HepG2 (cell line): Measurements from ENCODE around the gene GOLPH3. TPM values are rescaled to one million over a fixed set of nuclear protein-coding genes. Genes with fewer than 3 reads are reported as not detected.

Experiments
- ATAC-seq: fragments of 200-7000 bp; cut with Tn5 transposase; 3 replicates; pipeline ENCODE4 v1.9.1; 2020; ENCODE audit warnings: mild to moderate bottlenecking, moderate library complexity
- BruUV-seq: library from RNA; stranded (reverse); fragments of 400-500 nt; replicated peaks from 2 replicates; lab custom pipeline; 2021; lab: Mats Ljungman, UMichigan
- CTCF ChIA-PET: fragments of 300-600 bp; formaldehyde crosslinking; extraction: SDS; loops from one replicate; lab custom pipeline; 2021; ENCODE audit warnings: low total read pairs, inconsistent platforms, low intra/inter-chr PET ratio; lab: Yijun Ruan, JAX
- POLR2A ChIA-PET: fragments of 350-600 bp; sonication (Branson Sonifier 250); formaldehyde crosslinking; loops from one replicate; lab custom pipeline; 2020; ENCODE audit warnings: antibody characterized with exemption, inconsistent platforms; lab: Yijun Ruan, JAX
- DNase-seq: peaks from one replicate; pipeline ENCODE4 v3.0.0-alpha.2; 2015; ENCODE audit warnings: low spot score
- FAIRE-seq: peaks from 3 replicates; lab custom pipeline; 2011; peaks lifted over from hg19 to GRCh38; lab: Jason Lieb, UNC
- H2AFZ ChIP-seq: one replicate; pipeline ENCODE4 v1.6.1; 2011; ENCODE audit warnings: low read length, inconsistent platforms
- H3K27ac ChIP-seq: fragments of 300-600 bp; 3 replicates; pipeline ENCODE4 v1.8.0; 2011; ENCODE audit warnings: mixed run types, mild to moderate bottlenecking, mixed read lengths, low read length, inconsistent platforms; ENCODE audit not compliant: insufficient read depth; ENCODE audit errors: extremely low read length
- H3K27me3 ChIP-seq, 2 experiments: fragments of 200-600 bp in 1 of 2; 2 replicates in 1 of 2; 3 replicates in 1 of 2; pipeline versions ENCODE4 v1.6.0 to v1.8.0; 2011; ENCODE audit warnings: low read length in 2 of 2, mild to moderate bottlenecking in 2 of 2, moderate library complexity in 2 of 2, inconsistent platforms in 1 of 2; ENCODE audit not compliant: insufficient read depth in 2 of 2, control insufficient read depth in 1 of 2
- H3K36me3 ChIP-seq, 2 experiments: fragments of 200-600 bp in 1 of 2; replicated peaks in 1 of 2; 2 replicates in 1 of 2; 3 replicates in 1 of 2; pipeline versions ENCODE4 v1.5.1 to v1.8.0; 2011; ENCODE audit warnings: low read length in 2 of 2, inconsistent platforms in 1 of 2; ENCODE audit not compliant: insufficient read depth in 2 of 2, control insufficient read depth in 1 of 2
- H3K4me1 ChIP-seq: 2 replicates; pipeline ENCODE4 v1.5.1; 2012; ENCODE audit warnings: low read length, inconsistent platforms; ENCODE audit not compliant: insufficient read depth
- H3K4me2 ChIP-seq: 2 replicates; pipeline ENCODE4 v1.6.0; 2011; ENCODE audit warnings: low read depth, low read length, inconsistent platforms
- H3K4me3 ChIP-seq, 3 experiments: fragments of 200-600 bp in 1 of 3; sonication (generic), shearing (Covaris generic) in 1 of 3; replicated peaks in 1 of 3; 2 replicates each; pipeline ENCODE4 v1.5.1; 2011 to 2016; ENCODE audit warnings: low read length in 3 of 3, inconsistent platforms in 2 of 3, low read depth in 2 of 3, mild to moderate bottlenecking in 2 of 3, control low read depth in 1 of 3, mixed read lengths in 1 of 3; ENCODE audit not compliant: insufficient read depth in 1 of 3
- H3K79me2 ChIP-seq: one replicate; pipeline ENCODE4 v1.6.1; 2011; ENCODE audit warnings: low read length, inconsistent platforms; ENCODE audit not compliant: insufficient read depth
- H3K9ac ChIP-seq: 2 replicates; pipeline ENCODE4 v1.6.0; 2011; ENCODE audit warnings: mild to moderate bottlenecking, low read depth, low read length, inconsistent platforms; ENCODE audit not compliant: insufficient read depth
- H3K9me3 ChIP-seq: 2 replicates; pipeline ENCODE4 v1.5.1; 2012; ENCODE audit warnings: mild to moderate bottlenecking, low read length
- H4K20me1 ChIP-seq: 2 replicates; pipeline ENCODE4 v1.6.0; 2011; ENCODE audit warnings: inconsistent platforms, mild to moderate bottlenecking, low read length, moderate library complexity; ENCODE audit not compliant: insufficient read depth
- ARID2 ChIP-seq: sonication (generic); formaldehyde crosslinking; IDR thresholded peaks from 2 replicates; pipeline ENCODE4 v1.8.1; 2022; ENCODE audit warnings: mild to moderate bottlenecking, missing genetic modification reagents, borderline replicate concordance
- ARID3A ChIP-seq: IDR thresholded peaks from 2 replicates; pipeline ENCODE4 v1.6.1; 2012; ENCODE audit warnings: low read depth, low read length, improper control_type of control experiment
- ATM ChIP-seq: fragments of 450-650 bp; IDR thresholded peaks from 2 replicates; pipeline ENCODE4 v1.7.1; 2017; ENCODE audit warnings: mild to moderate bottlenecking, borderline replicate concordance
- CREM ChIP-seq, 2 experiments: sonication (generic) in 1 of 2; formaldehyde crosslinking in 1 of 2; IDR thresholded peaks; 2 replicates each; pipeline versions ENCODE4 v1.4.0 to v1.6.1; 2016 to 2020; ENCODE audit warnings: antibody characterized with exemption in 1 of 2, mild to moderate bottlenecking in 1 of 2, missing genetic modification reagents in 1 of 2
- FOXA3 ChIP-seq: IDR thresholded peaks from 2 replicates; pipeline ENCODE4 v1.6.1; 2016; ENCODE audit warnings: missing genetic modification reagents, missing compliant biosample characterization
- GATAD2A ChIP-seq: IDR thresholded peaks from 2 replicates; pipeline ENCODE4 v1.6.1; 2016
- HMG20B ChIP-seq: conservative IDR thresholded peaks from 2 replicates; pipeline ENCODE4 v1.6.1; 2016; ENCODE audit warnings: missing genetic modification reagents, missing compliant biosample characterization
- KAT7 ChIP-seq: IDR thresholded peaks from 2 replicates; pipeline ENCODE4 v1.6.1; 2018; ENCODE audit warnings: borderline replicate concordance, missing compliant biosample characterization
- KDM1A ChIP-seq: IDR thresholded peaks from 2 replicates; pipeline ENCODE4 v1.6.1; 2016; ENCODE audit warnings: missing compliant biosample characterization
- PAF1 ChIP-seq: IDR thresholded peaks from 2 replicates; pipeline ENCODE4 v1.6.1; 2016; ENCODE audit warnings: missing genetic modification reagents, missing compliant biosample characterization
- SMARCC2 ChIP-seq: fragments of 450-650 bp; IDR thresholded peaks from 2 replicates; pipeline ENCODE4 v1.6.1; 2017; ENCODE audit warnings: antibody characterized with exemption, mild to moderate bottlenecking
- STAT5B ChIP-seq: sonication (generic); formaldehyde crosslinking; IDR thresholded peaks from 2 replicates; pipeline ENCODE4 v1.4.0; 2020; ENCODE audit warnings: missing genetic modification reagents
- TOE1 ChIP-seq: sonication (generic); formaldehyde crosslinking; IDR thresholded peaks from 2 replicates; pipeline ENCODE4 v1.4.0; 2020; ENCODE audit warnings: mild to moderate bottlenecking, missing genetic modification reagents
- ZMYM2 ChIP-seq: sonication (generic); formaldehyde crosslinking; IDR thresholded peaks from 2 replicates; pipeline ENCODE4 v1.8.0; 2022; ENCODE audit warnings: mild to moderate bottlenecking, missing genetic modification reagents
- ZNF292 ChIP-seq: sonication (generic); formaldehyde crosslinking; IDR thresholded peaks from 2 replicates; pipeline ENCODE4 v1.8.1; 2022; ENCODE audit warnings: mild to moderate bottlenecking, low read depth, missing genetic modification reagents, borderline replicate concordance
- ZNF296 ChIP-seq: sonication (generic); formaldehyde crosslinking; conservative IDR thresholded peaks from 2 replicates; pipeline ENCODE4 v1.5.0; 2020; ENCODE audit warnings: mild to moderate bottlenecking, missing genetic modification reagents
- ZNF329 ChIP-seq: sonication (generic); formaldehyde crosslinking; IDR thresholded peaks from 2 replicates; pipeline ENCODE4 v1.9.0; 2021; ENCODE audit warnings: low read depth, mild to moderate bottlenecking, missing genetic modification reagents
- ZNF331 ChIP-seq: sonication (generic); formaldehyde crosslinking; IDR thresholded peaks from 2 replicates; pipeline ENCODE4 v1.4.0; 2020; ENCODE audit warnings: missing genetic modification reagents
- ZNF607 ChIP-seq: sonication (generic); formaldehyde crosslinking; IDR thresholded peaks from 2 replicates; pipeline ENCODE4 v1.5.1; 2020; ENCODE audit warnings: missing genetic modification reagents, mild to moderate bottlenecking, borderline replicate concordance
- ZNF674 ChIP-seq: sonication (generic); formaldehyde crosslinking; IDR thresholded peaks from 2 replicates; pipeline ENCODE4 v1.5.0; 2020; ENCODE audit warnings: low read depth, mild to moderate bottlenecking, missing genetic modification reagents
- ZNF746 ChIP-seq: sonication (generic); formaldehyde crosslinking; IDR thresholded peaks from 2 replicates; pipeline ENCODE4 v1.8.0; 2022; ENCODE audit warnings: mild to moderate bottlenecking, missing genetic modification reagents
- ZNF770 ChIP-seq: sonication (generic); formaldehyde crosslinking; IDR thresholded peaks from 2 replicates; pipeline ENCODE4 v1.5.0; 2020; ENCODE audit warnings: mild to moderate bottlenecking, missing genetic modification reagents
- ZSCAN25 ChIP-seq: sonication (generic); formaldehyde crosslinking; IDR thresholded peaks from 2 replicates; pipeline ENCODE4 v1.8.0; 2022; ENCODE audit warnings: mild to moderate bottlenecking, missing genetic modification reagents
- WGBS: methylation state at CpG from one replicate; pipeline ENCODE4 v1.1.6; 2017; ENCODE audit warnings: low lambda C conversion rate; 5-methylcytosine and 5-hydroxymethylcytosine counted together
- in situ Hi-C: cut with HindIII; loops from 2 replicates; pipeline ENCODE4 v1.10.0; 2017; ENCODE audit warnings: low pct_unique_long_range_greater_than_20kb; ENCODE audit not compliant: extremely low pct_ligation_motif_present
- intact Hi-C: fragments of 100-400 bp; cut with micrococcal nuclease; formaldehyde crosslinking; loops from one replicate; pipeline ENCODE4 v1.10.0; 2022; ENCODE audit not compliant: unreplicated experiment
- polyA plus RNA-seq, 8 experiments: library from polyadenylated mRNA; depleted of rRNA in 3 of 8; stranded (reverse) in 7 of 8; unstranded in 1 of 8; fragments of >200 nt; fragmentation: Illumina TruSeq in 4 of 8; extraction: Trizol in 4 of 8; gene quantifications; 2 replicates each; pipeline versions ENCODE4 v1.2.1 to v1.2.3, GENCODE V29; 2011 to 2016; ENCODE audit warnings: low read depth in 4 of 8, missing spikeins in 1 of 8, mixed read lengths in 1 of 8; ENCODE audit not compliant: insufficient read depth in 1 of 8
- total RNA-seq, 5 experiments: library from RNA; depleted of rRNA; stranded (reverse); fragments of >200 nt; fragmentation: Illumina TruSeq; extraction: Trizol; gene quantifications; 2 replicates each; pipeline ENCODE4 v1.2.3, GENCODE V29; 2016; ENCODE audit warnings: low read depth in 1 of 5

Gene GOLPH3
- total and polyA plus RNA-seq, 2 of the 13 experiments (the other 11 are each of a cell fraction or from before 2014, with no cell fraction given), result 59.5 to 84.5 TPM

- peak; percentile 4 for FAIRE-seq
- 32% methylated on average over 3 of the region's 3 CpGs for WGBS
- Histone ChIP-seq H4K20me1 (no peaks in the 10 kb centered on the region), H3K9me3 (no peaks in the 10 kb centered on the region), H3K36me3 (no peaks in the 10 kb centered on the region), H3K27me3 (no peaks in the 10 kb centered on the region), H3K4me3 (no peak overlapping the region), H3K9ac (no peak overlapping the region), H3K27ac (no peak overlapping the region), H3K79me2 (no peaks in the 10 kb centered on the region), H3K4me1 (peaks cover 47% of the 10 kb centered on the region), H3K4me2 (peak overlapping the region; percentile 28), H2AFZ (no peak overlapping the region)
- no TSS peak for BruUV-seq
- intact Hi-C loops (no loop called here), in situ Hi-C loops (no loop called here)
- ChIA-PET POLR2A (no interaction called here), CTCF (no interaction called here)
- peak; percentile 71 for DNase-seq
- ATAC-seq, result peak; percentile 38; the same call in 2 of the 3 replicates
- TF ChIP-seq ATM, result no peak
- TF ChIP-seq ZNF292 (CRISPR knock-in tag), result no peak
- no peak for TF ChIP-seq SMARCC2
- TF ChIP-seq ZNF674 (CRISPR knock-in tag), result no peak
- TF ChIP-seq ZNF746 (CRISPR knock-in tag), result no peak
- no peak for TF ChIP-seq ZNF329 (CRISPR knock-in tag)
- peak; percentile 65; the same call in 1 of the 2 replicates for TF ChIP-seq KDM1A
- TF ChIP-seq GATAD2A, result peak; percentile 67
- TF ChIP-seq CREM (IDR thresholded peaks at IDR 0.05), result no peak
- TF ChIP-seq CREM (CRISPR knock-in tag; IDR thresholded peaks at IDR 0.05), result no peak
- peak; percentile 76 for TF ChIP-seq HMG20B
- TF ChIP-seq ZNF331, result no peak
- TF ChIP-seq ARID2, result no peak
- no peak for TF ChIP-seq ZNF770
- TF ChIP-seq TOE1, result no peak
- no peak for TF ChIP-seq ZMYM2 (CRISPR knock-in tag)
- TF ChIP-seq ZNF296 (CRISPR knock-in tag), result no peak
- no peak for TF ChIP-seq ZNF607 (CRISPR knock-in tag)
- TF ChIP-seq ARID3A, result peak; percentile 65; the same call in 1 of the 2 replicates
- no peak for TF ChIP-seq ZSCAN25 (CRISPR knock-in tag)
- no peak for TF ChIP-seq KAT7 (CRISPR knock-in tag)
- TF ChIP-seq FOXA3 (CRISPR knock-in tag), result peak; percentile 32; the same call in 1 of the 2 replicates
- no peak for TF ChIP-seq STAT5B (CRISPR knock-in tag)
- TF ChIP-seq PAF1 (CRISPR knock-in tag), result no peak
These were observed 27.1 kb upstream of the GOLPH3 start for GRCh38 chr5:32201122-32201753.
